DMS 273 treated with DMSO at 0.1 percent for 48 hours (cell line): ENCODE data around the gene DENND1A.

Experiments
- DNase-seq: peaks from one replicate; lab custom pipeline; 2025; lab: John Stamatoyannopoulos, UW

Gene DENND1A

DNA sequence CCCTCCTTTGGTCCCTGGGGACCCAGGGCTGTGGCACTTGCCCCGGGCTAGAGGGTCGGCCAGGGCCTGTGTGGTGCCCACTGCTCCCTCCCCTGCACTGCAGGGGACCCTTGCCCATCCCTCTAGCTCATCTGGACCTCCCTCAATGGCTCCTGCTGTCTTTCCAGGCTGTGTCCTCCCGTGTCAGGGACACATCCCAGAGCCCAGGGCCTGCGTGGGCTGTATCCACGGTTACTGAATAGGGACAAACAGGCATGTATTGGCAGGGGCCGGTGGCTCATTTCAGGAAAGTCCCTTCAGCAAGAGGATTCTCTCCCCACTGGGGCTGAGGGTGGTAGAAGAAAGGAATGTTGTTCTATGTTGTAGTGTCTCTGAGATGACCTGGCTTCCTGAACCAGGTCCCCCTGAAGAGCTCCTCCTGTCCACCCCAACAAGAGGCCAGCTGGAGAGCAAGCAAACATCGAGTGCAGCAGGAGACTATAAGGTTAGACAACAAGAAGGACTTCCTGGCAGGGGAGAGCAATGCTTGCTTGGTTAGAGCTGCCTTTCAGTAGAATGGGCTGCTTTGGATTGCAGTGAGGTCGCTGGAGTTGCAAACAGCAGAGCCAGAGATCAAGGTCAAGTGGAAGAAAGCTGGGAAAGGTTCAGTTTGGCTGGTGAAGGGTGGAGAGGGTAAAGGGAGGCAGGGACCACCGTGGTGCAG, 575.0 kb downstream of the DENND1A start:
- DNase-seq, result no peak

DNA sequence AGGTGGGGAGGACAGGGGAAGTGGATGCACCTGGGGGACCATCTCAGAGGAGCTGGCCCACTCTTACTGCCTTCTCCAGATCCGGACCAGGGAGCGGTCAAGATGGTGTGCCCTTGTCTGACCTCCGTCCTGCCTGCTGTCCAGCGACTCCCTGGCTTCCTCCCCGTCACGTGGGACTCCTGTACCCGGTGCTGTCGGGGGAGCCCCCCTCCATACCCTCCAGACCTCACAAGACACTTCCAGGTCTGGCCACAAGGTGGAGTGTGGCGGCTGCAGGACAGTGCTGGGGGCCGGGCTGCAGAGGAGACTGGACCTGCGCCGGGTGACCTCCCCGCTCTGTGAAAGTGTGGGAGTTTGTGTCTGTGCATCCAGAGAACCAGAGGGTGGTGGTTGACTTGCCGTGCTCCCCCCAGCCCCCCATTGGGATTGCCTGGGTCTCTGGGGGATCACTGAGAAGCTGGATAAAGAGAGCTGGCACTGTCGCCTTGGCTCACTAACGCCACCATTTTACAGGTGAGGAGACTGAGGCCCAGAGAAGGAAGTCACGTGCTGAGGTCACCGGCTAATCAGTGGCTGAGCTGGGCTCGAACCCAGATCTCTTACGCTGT, 575.8 kb downstream of the DENND1A start:
- no peak for DNase-seq

DNA sequence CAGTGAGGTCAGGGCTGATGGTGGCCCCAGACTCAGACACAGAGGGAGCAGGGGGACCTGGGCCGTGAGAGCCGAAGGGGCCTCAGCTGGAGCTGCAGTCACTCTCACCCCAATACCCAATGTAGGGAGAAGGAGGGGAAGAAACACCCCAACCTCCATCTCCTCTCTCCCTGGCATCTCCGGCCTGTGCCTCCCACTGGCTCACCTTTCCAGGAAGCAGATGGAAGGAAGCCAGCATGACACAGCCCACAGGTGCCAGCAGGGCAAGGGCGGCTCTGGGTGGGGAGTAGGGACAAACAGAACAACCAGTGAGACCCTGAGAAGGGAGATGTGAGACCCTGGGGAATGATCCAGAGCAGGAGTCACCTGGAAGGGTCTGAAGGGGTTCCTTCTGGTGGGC, 576.9 kb downstream of the DENND1A start:
- DNase-seq, result no peak

DNA sequence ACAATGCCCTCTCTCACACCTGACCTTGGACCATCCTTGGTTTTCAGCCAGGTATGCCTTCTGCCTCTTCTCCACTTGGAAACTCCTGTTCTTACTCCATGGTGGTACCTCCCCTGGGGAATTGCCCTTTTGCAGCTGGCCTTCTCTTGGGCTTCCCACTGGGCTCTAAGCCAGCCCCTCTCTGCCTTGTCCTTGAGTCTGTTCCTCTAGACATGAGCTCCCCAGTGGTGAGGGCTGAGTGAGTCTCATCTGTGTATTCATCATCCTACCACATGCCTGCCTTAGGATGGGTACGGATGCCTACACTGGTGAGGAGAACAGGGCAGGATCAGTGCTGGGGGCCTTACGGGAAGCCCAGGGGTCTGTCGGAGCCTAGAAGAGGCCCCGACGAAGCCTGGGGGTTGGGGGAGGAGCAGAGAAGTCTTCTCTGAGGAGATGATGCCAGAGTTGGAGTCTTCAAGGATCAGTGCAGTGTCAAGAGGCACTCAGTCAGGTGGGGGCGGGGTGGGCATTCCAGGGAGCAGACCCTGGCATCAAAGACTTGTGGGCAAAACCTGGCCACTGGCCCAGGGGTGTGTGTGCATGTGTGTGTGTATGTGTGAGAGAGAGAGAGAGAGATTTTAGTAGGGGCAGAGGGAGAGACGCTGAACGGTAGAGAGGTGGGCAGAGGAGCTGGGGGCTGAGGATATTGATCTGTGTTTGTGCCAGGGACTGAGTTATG, 579.2 kb downstream of the DENND1A start:
- DNase-seq, result no peak

DNA sequence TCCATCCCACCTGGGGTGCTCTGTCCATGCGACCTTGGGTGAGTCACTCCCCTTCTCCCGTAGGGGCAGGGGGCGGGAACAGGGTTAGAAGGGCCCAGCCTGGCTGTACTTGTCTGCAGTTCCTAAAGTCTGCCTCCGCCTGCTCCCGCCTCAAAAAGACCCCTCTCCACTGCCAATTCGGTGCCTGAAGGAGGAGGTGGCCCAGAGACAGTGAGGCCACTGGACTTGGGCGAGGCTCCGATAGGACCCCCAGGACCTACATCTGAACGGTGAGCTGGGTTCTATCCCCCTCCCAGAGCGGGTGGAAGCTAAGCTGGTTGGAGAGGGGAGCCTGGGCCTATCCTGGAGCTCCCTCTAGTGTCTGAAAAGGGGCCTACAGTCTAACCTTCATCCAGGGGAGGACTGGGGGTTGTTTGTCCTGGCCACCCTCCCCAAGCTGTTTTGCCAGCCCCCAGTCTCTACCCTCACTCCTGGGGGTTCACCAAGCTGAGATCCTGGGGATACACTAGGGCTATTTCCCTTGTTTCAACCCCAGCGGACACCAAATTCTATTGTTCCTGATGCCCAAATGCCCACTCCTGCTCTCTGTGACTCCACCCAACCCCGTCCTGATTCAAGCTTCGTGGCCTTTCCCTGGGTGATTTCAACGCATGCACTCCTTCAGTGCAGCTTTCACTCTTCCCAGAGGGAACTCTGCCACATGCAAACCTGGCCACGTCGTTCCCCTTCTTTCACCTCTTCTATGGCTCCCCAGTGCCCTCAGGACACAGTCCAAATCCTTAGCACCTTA, 580.0 kb downstream of the DENND1A start:
- no peak for DNase-seq

DNA sequence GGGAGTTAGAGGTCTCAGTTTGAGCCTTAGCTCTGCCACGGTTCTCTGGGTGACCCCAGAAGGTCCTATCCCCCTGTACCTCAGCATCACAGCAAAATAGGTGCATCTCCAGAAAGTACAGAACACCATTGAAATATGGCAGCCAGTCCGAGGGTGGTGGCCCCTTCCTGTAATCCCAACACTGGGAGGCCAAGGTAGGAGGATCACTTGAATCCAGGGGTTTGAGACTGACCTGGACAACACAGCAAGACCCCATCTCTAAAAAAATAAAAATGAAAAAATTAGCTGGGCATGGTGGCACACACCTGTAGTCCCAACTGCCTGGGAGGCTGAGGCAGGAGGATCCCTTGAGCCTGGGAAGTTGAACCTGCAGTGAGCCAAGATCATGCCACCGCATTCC, 580.9 kb downstream of the DENND1A start:
- DNase-seq, result no peak

DNA sequence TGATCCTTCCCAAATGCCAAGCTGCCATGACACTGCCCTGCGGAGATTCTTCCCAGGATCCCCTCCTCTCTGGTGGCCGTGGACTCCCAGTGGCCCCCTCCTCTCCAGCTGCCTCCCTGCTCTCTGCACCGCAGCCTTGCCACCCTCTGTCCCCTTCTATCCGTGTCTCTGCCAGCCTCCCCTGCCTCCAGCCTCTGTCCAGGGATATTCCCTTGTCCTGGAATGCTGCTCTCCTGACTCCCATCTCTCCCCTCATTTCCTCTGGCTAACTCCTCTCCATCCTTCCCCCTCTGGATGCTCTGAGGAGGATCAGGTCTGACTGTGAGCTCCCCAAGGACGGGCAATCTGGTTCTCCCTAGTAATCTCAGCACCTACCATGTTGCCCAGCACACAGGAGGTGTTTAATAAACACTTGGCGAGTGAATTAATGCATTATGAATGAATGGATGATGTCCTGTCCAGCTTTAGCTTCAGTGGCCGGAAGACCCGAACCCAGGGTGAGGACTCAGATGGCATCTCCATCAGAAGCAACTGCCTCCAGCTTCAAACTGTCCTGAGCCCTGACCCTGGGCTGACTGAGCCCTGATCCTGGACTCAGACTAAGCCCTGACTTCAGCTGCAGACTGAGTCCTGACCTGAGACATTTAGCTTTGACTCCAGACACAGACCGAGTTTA, 581.5 kb downstream of the DENND1A start:
- no peak for DNase-seq

DNA sequence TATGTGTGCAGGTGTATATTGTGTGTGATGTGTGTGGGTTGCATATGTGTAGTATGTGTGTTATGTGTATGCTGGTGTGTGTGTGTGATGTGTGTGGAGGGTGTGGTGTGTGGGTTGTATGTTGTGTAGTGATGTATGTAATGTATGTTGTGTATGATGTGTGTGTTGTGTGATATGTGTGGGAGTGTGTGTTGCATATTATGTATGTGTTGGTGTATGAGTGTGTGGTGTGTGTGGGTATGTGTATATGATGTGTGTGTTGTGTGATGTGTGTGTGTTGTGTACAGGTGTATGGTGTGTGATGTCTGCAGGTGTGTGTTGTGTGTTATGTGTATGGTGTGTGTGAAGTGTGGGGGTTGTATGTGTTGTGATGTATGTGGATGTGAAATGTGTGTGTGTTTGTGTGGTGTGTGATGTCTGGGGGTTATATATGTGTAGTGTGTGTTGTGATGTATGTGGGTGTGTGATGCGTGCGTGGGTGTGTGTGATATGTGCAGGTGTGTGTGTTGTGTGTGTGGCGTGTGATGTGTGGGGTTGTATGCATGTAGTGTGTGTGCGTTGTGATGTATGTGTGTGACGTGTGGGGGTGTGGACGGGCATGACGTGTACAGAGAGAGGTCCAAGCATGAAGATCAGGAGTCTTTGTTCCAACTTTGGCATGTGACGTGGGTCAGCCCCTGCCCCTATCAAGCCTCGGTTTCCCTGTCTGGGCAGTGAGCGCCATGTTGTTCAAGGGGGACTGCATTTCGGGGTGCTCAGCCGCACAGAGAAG, 582.5 kb downstream of the DENND1A start:
- no peak for DNase-seq

DNA sequence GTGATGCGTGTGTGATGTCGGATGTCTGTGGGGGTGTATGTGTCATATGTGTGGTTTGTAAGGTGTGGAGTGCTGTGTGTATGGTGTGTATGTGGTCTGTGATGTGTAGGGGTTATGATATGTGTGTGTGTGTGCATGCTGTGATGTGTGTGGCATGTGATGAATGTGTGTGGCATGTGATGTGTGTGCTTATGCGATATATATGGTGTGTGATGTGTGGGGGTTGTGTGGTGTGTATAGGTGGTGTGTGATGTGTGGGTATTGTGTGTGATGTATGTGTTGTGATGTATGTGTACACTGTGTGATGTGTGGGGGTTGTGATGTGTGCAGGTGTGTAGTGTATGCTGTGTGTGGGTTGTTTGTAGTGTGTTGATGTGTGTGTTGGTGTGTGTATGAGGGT, 583.1 kb downstream of the DENND1A start:
- DNase-seq, result no peak

DNA sequence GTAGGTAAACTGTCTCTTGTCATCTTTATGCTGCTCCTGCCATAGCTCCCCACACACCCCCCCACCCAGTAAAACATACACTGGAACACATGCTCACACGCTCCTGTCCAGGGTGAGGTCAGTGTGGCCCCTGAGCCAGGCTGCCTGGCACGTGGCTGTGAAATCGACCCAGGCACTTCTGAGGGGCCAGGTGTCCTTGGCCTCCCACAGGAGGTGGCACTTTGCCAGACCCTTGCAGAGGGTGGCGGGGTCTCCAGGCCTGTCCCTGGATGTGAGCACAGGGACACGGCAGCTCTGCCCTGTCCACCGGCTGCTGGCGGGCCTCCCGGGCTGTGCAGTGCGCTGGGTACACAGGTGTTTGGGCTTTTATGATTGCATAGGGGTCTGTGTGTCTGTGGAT, 583.9 kb downstream of the DENND1A start:
- no peak for DNase-seq

DNA sequence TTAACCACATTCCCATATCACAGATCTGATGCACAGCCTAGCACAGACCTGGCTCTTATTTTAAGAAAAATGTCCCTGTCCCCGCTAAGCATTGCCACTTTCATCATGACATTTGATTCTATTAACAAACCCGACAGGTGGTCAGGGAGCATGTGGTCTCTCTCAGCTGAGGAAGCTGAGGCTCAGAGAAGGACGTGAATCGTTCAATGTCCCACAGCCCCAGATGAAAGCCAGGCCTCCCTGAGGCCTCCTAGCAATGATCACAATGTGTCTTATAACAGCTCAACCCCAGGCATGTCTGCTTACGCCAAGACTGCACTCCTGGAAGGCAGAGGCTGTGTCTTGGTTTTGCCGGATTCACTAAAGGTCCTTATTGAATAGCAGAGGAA, 584.4 kb downstream of the DENND1A start:
- no peak for DNase-seq

DNA sequence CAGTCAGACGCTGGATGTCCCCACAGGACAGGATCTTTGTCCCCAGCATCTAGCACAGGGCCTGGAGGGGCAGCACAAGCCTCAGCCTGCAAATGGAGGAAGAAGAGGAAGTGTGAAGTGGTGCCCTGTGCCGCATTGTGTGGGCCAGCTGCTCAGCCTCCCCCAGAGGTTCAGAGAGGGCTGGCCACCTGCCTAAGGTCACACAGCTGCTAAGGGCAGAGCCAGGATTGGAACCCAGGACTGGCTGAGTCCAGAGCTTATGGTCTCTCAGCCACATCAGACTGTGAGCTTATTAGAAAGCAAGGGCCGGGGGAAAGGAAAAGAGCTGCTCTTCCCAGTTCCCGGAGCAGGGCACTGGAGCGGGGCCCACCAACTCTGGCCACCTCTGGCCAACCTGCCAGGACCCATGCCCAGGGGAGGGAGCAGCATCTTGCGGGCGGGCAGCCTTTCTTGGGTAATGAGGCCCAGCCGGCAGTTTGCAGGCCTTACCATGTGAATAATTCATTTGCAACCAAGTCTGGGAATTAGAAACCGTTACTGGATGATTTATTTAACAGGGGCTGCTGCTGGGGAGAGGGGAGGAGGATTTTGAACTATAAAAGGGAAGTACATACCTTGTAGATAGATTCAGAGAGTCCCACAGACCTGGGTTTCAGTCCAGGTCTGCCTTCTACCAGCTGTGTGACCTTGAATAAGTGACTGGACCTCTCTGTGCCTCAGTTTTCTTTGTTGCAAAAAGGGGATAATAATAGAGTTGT, 585.6 kb downstream of the DENND1A start:
- no peak for DNase-seq

DNA sequence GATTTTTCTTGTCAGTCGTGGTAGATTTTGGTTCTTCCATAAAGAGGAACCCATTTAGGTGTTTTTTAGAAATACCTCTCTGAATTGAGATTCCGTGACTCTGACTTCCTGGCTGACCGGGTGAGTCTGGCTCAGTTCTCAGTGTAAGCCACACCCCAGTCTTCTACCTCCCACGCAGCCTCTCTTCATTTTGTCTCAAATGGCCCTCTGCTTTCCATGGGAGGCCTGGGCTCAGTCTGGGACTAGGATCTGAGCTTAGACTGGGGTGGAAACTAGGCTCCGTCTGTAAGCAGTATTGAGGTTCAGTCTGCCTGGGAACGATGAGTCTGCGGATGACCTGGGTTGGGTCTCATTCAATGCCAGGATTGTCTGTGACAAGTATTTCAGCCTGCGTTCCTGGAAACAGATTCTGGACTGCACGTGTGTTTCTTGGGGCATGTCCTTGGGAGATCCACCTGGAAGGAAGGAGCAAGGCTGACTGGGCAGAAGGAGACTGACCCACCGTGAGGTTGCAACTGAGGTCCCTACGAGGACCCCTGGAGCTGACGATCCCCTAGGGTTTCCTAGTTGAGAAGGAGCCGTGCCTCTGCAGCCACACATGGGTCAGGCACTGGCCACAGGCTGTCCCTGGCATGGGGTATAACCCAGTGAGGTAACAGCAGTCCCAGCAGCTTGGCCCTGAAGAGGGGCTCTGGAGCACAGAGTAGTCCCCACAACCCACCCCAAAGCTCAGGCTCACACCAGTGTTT, 586.3 kb downstream of the DENND1A start:
- no peak for DNase-seq

DNA sequence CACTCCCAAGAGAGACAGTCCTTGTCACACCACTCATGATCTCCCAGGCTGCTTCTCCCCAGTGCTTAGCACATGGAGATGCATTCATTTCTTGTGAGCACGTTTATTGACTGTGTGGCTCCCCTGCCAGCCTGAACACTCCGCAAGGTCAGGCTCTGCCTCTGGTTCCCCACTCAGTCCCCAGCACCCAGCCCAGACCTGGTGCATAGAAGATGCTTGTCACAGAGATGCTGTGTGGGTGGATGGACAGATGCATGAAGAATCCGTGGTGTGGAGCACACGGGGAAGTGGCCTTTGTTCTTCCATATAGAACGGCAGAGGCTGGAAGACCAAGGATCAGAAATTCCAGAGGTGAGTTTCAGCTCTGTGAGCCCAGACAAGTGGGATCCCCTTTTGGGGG, 587.7 kb downstream of the DENND1A start:
- no peak for DNase-seq

DNA sequence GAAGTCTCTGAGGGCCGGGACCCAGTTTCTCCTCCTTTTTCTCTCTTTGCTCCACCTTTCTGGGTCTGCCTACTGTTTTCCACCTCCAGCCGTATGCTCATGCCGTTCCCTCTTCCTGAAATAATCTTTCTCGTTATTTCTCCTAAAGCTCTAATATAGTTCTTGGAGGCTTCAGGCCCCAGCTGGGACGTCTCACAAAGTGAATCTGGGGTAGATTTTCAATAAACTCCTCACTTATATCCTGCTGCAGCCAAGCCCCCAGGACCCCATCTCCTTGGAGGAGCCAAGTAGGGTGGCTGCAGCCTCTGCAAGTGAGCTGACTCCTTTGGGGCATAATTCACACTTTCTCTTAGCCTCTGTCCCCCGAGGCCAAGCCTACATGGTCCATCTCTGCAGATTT, 588.1 kb downstream of the DENND1A start:
- no peak for DNase-seq

DNA sequence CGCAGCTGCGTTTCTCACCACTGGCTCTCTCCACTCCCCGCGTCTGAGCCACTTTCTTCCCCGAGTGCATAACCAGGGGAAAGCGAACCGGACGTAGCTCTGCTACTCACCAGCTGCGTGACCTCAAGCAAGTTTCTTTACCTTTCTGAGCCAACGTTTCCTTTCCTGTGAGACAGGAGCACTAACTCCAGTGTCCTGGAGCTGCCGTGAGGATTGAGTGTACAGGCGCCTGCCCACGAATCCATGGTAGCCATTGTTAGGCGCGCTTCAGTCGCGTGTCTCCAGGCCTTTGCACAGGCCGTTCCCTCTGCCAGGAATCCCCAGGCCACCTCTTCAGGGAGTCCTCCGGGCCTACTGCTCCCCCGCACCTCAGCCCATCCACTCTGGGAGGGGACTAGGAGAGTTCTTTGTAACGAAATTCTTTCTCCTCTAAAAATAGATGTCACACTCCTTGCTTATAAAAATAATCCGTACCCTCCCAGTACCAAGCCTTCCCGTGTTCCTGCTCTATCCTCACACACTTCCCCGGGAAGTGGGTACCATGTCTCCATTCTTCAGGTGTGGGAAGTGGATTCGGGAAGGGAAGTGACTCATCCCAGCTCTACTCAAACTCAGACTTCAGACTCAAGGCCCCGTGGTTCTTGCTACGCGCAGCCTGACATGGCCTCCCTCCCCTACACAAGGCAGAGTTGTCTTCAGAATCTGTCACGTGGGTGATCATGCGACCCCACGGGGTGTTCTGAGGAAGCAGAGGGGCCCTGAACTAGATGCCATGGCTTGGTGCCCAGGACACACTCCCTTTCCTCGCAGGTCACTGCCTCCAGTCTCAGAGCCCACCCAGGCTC, 590.0 kb downstream of the DENND1A start:
- no peak for DNase-seq

DNA sequence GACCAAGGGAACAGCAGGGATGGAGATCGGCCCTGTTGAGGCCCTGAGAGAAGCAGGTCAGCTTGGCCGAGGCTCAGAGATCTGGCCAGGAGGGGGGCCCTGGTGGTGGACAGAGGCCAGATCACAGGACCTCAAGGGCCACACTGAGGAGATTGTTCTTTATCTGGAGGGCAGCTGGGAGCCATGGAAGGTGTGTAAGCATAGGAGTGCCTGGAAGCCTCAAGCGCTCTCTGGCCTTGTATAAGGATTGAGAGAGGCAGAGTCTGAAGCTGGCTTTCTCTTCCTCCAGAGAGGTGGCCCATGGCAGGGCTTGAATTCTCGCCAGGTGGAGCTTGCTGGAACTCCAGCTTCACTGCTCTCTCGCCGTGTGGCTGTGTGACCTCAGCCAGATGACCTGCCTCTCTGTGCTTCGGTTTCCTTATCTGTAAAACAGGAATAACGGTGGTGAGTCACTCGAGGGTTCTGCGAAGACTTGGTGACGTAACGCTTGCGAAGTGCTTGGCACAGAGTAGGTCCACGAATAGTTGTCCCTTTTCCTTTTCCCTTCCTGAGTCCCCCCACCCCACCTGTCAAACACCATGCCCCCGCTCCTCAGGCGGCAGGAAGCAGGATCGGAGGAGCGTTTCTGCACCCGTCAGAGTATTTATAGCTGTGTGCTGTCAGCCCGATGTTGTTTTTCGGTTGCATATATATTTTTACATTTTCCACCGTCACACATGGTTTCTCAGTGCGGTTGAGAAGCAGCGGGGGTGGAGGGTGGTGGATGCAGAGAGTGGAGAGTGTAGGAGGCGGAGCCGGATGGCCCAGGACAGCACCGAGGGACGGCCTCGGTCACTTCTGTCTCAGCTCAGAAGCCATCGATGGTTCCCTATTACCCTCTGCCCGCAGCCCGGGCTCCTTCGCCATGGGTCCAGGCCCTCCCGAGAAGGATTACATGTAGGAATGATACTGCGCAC, 590.9 kb downstream of the DENND1A start:
- DNase-seq, result no peak

DNA sequence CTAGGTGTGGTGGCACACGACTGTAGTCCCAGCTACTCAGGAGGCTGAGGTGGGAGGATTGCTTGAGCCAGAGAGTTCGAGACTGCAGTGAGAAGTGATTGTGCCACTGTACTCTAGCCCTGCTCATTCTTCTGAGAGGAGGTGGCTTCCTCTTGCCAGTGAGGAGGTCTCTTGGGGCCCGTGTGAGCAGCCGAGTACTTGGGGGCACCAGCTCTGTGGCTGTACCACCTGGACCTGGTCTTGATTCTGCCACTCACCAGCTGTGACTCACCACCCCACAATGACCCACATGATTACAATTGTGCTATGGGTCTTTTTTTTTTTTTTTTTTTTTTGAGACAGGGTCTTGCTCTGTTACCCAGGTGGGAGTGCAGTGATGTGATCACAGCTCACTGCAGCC, 592.0 kb downstream of the DENND1A start:
- no peak for DNase-seq
